Measurements from ENCODE around the gene MASP2. TPM values are rescaled to one million over a fixed set of nuclear protein-coding genes. Genes with fewer than 3 reads are reported as not detected.

MASP2 gene
- total and polyA plus RNA-seq, 10 of the 15 experiments (the other 5 are each of a cell fraction or from before 2014, with no cell fraction given) = 0.04 to 0.21 (median 0.06) TPM; not detected in 7

GRCh38 chr1:10980094-10980577 is 66.9 kb downstream of the MASP2 start:
- BruUV-seq (replicated peaks) = no TSS peak
- Histone ChIP-seq H3K4me3 (no peak overlapping the region), H3K27me3 (replicated peaks in 1 of 2; ENCODE audit: control insufficient read depth in 2 of 2, insufficient read depth in 2 of 2, low read length in 1 of 2) (no peaks in the 10 kb centered on the region), H3K9me3 (replicated peaks; ENCODE audit: control insufficient read depth, insufficient read depth, low read length) (no peaks in the 10 kb centered on the region), H4K20me1 (ENCODE audit: control insufficient read depth, insufficient read depth) (no peaks in the 10 kb centered on the region), H3K4me2 (ENCODE audit: control insufficient read depth, insufficient read depth) (no peak overlapping the region), H2AFZ (ENCODE audit: control insufficient read depth, low read depth, low read length) (no peak overlapping the region; the same call in 1 of the 2 replicates), H3K36me3 (ENCODE audit: control insufficient read depth in 2 of 2, insufficient read depth in 2 of 2, low read length in 1 of 2) (no peaks in the 10 kb centered on the region), H3K4me1 (ENCODE audit: control insufficient read depth, insufficient read depth, low read length) (peaks cover 23% of the 10 kb centered on the region), H3K79me2 (ENCODE audit: control insufficient read depth, insufficient read depth, low read length) (no peaks in the 10 kb centered on the region), H3K9ac (ENCODE audit: control insufficient read depth, insufficient read depth, low read length) (no peak overlapping the region), H3K27ac (ENCODE audit: control insufficient read depth, insufficient read depth) (no peak overlapping the region)
- ChIA-PET SMC1A (ENCODE audit: uncharacterized antibody, unreplicated experiment) (no interaction called here), RAD21 (ENCODE audit: unreplicated experiment) (no interaction called here), POLR2A (interaction anchor here (1.1 kb wide), 1 partner anchor 12 kb away, joined by 3 read pairs; no protein-coding TSS in a partner anchor), CTCF (interaction anchor here (0.8 kb wide), 1 partner anchor 19 kb away, joined by 3 read pairs; no protein-coding TSS in a partner anchor)
- WGBS (ENCODE audit: insufficient coverage, insufficient replicate concordance, low lambda C conversion rate, missing lambda C conversion rate) = 32% methylated on average over 15 of the region's 15 CpGs
- DNase-seq (ENCODE audit: low read depth, low spot score) (no peak), FAIRE-seq (no peak), ATAC-seq (no peak)
- in situ Hi-C loops (cut with MboI) = no loop called here
- intact Hi-C loops (cut with micrococcal nuclease; ENCODE audit: unreplicated experiment) = no loop called here
- TF ChIP-seq CUX1 (IDR thresholded peaks at IDR 0.05; ENCODE audit: insufficient replicate concordance, low read depth, low read length) (no peak), WRNIP1 (IDR thresholded peaks at IDR 0.05; ENCODE audit: borderline replicate concordance, low read depth, low read length) (no peak), RUNX3 (IDR thresholded peaks at IDR 0.05; ENCODE audit: low read length) (no peak), NFIC (IDR thresholded peaks at IDR 0.05; ENCODE audit: low read depth, low read length) (no peak), MYC (IDR thresholded peaks at IDR 0.05; ENCODE audit: insufficient read depth, insufficient read length, insufficient replicate concordance, low read length, severe bottlenecking) (no peak), PAX8 (IDR thresholded peaks at IDR 0.05) (no peak), REST (IDR thresholded peaks at IDR 0.05; ENCODE audit: low read depth, low read length) (no peak)
- TF ChIP-seq, protein P1, sequence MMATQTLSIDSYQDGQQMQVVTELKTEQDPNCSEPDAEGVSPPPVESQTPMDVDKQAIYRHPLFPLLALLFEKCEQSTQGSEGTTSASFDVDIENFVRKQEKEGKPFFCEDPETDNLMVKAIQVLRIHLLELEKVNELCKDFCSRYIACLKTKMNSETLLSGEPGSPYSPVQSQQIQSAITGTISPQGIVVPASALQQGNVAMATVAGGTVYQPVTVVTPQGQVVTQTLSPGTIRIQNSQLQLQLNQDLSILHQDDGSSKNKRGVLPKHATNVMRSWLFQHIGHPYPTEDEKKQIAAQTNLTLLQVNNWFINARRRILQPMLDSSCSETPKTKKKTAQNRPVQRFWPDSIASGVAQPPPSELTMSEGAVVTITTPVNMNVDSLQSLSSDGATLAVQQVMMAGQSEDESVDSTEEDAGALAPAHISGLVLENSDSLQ (IDR thresholded peaks at IDR 0.05) = no peak
- TF ChIP-seq, protein P2, sequence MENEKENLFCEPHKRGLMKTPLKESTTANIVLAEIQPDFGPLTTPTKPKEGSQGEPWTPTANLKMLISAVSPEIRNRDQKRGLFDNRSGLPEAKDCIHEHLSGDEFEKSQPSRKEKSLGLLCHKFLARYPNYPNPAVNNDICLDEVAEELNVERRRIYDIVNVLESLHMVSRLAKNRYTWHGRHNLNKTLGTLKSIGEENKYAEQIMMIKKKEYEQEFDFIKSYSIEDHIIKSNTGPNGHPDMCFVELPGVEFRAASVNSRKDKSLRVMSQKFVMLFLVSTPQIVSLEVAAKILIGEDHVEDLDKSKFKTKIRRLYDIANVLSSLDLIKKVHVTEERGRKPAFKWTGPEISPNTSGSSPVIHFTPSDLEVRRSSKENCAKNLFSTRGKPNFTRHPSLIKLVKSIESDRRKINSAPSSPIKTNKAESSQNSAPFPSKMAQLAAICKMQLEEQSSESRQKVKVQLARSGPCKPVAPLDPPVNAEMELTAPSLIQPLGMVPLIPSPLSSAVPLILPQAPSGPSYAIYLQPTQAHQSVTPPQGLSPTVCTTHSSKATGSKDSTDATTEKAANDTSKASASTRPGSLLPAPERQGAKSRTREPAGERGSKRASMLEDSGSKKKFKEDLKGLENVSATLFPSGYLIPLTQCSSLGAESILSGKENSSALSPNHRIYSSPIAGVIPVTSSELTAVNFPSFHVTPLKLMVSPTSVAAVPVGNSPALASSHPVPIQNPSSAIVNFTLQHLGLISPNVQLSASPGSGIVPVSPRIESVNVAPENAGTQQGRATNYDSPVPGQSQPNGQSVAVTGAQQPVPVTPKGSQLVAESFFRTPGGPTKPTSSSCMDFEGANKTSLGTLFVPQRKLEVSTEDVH (IDR thresholded peaks at IDR 0.05; ENCODE audit: low read depth, partially characterized antibody) = no peak

All from GM12878 (cell line).